ENCODE results near the gene ADAM8. TPM values are rescaled to one million over a fixed set of nuclear protein-coding genes. Genes with fewer than 3 reads are reported as not detected.

The ADAM8 gene
- total RNA-seq, 1 donor from 2014 or later, result 6.3 TPM

DNA sequence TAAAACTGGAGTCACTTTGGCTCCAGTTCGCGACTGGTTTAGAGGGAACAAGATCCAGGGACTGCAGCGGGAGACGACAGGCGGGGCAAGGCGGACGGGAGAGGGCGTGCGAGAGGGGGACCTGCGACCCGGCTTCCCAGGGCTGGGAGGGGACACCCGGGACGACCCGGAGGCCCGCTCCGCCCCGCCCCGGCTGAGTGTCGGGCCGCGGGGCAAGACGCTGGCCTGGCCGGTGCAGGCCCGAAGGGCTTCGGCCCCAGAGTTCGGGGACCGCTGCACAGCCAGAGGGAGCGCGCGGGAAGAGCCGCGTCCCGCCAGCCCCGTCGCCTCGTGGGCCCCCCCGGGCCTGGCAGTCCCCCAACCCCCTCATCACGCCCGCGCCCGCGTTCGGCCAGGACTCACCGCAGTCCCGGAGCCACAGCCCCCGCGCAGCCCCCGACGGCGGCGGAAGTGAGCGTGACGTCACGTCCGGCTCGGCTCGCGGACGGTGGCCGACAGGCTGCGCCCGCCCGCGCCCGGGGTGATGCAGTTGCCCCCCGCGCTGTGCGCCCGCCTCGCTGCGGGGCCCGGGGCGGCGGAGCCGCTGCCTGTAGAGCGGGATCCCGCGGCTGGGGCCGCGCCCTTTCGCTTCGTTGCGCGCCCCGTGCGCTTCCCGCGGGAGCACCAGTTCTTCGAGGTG lies 31.9 kb upstream of the ADAM8 start, which contains the start of the genes TUBGCP2 and ZNF511:
TSS of gene TUBGCP2 (minus strand) at position 452 of the 679 bp plus-strand sequence. CDS start 5,931 bp downstream, outside the sequence.
TSS of gene ZNF511 (plus strand) at position 494 of the 679 bp plus-strand sequence. CDS start at position 524, 30 bp downstream.
- DNase-seq, result peak; percentile 92

DNA sequence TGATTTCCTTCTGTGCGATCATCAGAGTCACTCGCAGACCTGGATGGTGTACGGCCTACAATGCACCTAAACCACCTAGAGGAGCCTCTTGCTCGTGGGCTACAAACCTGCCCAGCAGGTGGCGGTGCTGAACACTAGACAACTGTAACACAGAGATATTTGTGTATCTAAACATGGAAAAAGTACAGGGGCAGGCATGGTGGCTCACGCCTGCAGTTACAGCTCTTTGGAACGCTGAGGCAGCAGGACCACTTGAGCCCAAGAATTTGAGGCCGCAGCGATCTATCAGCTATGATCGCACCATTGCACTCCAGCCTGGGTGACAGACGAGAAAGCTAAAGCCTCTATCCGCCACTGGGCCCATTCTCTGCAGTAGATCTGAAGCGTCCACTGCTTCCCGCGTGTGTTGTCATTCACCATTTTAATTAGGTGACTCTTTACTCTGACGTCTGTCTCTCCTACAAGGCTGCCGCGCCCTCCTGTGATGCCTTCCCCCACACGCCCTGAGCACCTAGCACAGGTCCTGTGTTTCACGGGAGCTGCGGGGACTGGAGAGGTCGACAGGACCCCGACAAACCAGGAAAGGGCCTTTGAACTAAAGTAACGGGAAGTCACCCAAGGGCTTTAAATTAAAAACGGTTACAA lies 31.2 kb upstream of the ADAM8 start:
- DNase-seq, result peak; percentile 27

- DNase-seq, result no peak
Observed at GRCh38 chr10:133306941-133307379, 30.3 kb upstream of the ADAM8 start.

DNA sequence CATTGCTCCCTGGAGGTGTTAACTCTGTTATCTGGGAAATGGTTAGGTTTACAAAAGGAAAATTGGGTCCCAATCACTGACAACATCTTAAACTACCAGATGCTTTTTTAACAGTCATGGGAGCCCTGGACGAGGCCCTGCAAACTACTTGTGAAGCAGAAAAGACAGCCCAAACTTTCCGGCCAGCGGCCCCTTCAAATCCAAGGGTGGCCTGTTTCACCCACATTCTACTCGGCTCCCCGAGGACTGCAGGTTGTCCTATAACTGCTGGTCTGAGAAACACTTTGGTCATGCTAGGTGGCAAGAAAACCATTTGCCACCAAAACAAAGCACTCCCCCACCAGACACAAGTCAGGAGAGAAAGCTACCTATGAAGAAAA lies 29.4 kb upstream of the ADAM8 start:
- DNase-seq, result no peak

GRCh38 chr10:133303206-133303605 lies 26.5 kb upstream of the ADAM8 start:
- no peak for DNase-seq

- DNase-seq, result no peak
Observed at GRCh38 chr10:133302230-133302629, 25.6 kb upstream of the ADAM8 start.

GRCh38 chr10:133299738-133300137 lies 23.1 kb upstream of the ADAM8 start:
- DNase-seq, result no peak

DNA sequence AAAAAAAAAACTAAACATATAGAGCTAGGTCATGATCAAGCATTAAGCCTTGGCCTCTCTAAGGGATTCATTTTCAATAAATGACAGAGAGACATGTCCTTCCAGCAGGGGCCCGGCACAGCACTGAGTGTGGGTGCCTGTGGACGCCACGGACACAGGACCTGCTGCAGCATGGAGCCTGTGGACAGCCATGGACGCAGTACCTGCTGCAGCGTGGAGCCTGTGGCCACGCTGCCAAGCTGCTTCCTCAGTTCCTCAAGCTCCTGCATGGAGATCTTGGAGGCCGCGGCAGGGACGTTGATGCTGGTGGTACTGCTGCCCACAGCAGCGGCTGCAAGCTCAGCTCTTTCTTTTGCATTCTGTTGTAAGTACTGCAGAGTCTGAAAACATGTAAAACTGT lies 22.6 kb upstream of the ADAM8 start:
- no peak for DNase-seq

GRCh38 chr10:133298466-133298865 lies 21.8 kb upstream of the ADAM8 start:
- no peak for DNase-seq

- DNase-seq, result no peak
Observed at GRCh38 chr10:133297504-133297903, 20.8 kb upstream of the ADAM8 start.

DNA sequence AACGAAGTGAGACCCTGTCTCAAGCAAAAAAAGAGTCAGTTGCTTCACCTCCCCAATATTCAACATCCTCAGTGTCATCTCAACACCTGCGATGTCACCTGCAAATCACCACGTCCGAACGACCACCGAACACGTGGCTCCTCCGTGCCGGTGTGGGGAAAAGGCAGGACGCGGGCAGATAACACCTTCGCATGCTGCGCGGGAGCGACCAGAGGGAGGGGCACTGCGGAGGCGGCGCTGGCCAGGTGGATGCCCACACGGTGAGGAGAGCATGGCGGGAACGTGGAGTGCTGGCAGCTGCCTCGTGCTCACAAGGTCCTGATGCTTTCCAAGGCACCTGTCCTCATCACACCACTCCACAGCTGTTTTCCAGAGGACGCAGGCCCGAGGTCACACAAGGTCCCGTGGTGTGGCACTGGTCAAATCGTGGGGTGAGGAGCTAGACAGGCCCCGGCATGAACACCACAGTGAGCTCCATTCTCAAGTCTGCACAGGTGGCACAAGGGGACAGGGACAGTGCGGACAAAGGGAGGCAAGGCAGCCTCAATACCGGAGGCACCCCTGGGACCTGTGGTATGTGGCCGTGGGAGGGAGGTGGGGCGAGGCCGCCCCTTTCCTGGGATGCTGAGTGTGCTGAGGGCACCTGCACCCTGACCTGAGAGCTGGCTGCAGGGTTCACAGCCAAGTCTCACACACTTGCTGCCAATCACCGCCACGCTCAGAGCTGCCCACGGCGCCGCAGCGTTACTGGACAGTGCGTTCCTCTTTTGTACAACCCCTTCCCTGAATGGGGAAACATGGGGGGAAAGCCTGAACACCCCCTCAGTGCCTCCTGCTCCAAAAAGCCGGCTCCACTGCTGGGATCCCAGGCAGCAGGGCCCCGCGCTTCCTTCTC lies 19.0 kb upstream of the ADAM8 start:
- no peak for DNase-seq

DNA sequence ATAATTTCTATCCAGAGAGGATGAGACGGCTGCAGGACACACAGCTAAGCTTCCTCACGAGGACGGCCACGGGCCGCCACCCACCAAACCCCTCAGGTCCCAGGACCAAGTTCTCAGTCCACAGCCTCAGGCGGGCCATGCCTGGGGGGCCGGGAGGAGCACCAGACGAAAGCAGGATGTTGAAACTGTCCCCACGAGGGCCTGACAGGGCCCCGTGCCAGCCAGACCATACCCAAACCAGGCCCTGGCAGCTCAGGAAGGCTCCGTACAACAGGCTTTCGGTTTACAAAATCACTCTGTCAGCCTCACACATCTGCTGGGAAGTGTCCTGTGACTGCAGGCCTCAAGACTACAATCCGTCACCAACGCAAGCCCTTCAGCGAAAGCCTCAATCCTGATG lies 17.5 kb upstream of the ADAM8 start:
- no peak for DNase-seq

GRCh38 chr10:133293810-133294119 lies 17.1 kb upstream of the ADAM8 start:
- DNase-seq, result no peak

DNA sequence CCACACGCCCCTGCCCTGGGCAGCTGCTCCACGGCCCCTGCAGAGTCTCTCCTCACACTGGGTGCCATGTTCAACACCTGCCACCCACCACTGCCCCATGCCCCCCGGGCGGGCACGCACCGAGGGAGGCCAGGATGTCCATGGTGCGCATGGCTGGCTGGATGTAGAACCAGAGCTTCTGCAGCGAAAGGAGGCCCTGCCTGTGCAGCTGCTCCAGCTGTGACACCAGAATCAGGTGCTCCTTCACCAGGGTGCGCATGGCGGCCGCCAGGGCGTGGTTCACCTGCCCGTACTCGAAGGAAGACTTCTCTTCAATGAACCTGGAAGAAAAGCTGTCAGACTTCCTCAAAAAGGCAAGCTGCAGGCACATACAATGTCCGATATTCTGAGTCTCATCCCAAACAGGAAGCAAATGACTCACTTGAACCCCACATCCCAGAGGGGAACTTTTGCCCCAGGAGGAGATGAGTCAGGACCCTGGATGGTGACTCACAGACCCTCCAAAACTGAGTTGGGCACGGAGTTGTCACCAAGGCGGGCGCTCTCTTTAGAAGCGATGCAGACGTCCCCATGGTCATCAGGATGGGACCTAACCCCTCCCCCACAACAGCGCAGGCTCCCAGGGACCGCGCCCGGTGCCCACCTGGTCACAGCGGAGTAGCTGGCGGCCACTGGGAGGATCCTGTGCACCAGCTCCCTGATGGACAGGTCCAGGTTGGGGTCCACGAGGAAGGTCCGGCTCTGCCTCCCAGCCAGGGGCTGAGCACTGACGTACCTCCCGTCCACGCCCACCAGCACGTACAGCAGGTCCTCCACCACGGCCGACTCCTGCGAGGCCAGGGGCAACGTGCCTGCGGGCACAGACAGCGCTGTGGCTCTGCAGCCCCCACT lies 16.5 kb upstream of the ADAM8 start:
- no peak for DNase-seq

- DNase-seq, result no peak
Observed at GRCh38 chr10:133289761-133290160, 13.1 kb upstream of the ADAM8 start.

GRCh38 chr10:133287832-133288500 lies 11.3 kb upstream of the ADAM8 start:
- no peak for DNase-seq

- no peak for DNase-seq
Observed at GRCh38 chr10:133286366-133286765, 9.7 kb upstream of the ADAM8 start.

GRCh38 chr10:133285217-133285616 lies 8.5 kb upstream of the ADAM8 start:
- no peak for DNase-seq

DNA sequence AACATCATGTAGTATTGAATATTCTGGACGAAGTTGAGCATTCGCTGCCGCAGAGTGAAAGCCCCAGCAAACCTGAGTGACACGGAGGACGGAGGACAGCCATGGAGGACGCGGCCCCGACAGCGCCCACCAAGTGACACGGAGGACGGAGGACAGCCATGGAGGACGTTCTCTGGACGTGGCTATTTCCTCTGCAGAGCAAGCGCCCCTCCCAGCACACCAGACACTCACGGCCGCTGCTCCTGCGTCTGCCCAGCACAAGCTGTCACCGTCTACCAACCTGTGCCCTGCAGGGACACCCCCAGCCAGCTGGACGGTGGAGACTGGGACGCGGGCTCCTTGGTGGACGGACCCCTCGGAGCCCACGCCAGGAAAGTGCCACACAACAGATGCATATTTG lies 7.3 kb upstream of the ADAM8 start:
- DNase-seq, result no peak

GRCh38 chr10:133282846-133283390 lies 6.2 kb upstream of the ADAM8 start:
- DNase-seq, result no peak

Data from skin of body (tissue), 2 donors.